CD4-positive, alpha-beta T cell (primary cell): ENCODE measurements around the gene CLRN1. TPM values are rescaled to one million over a fixed set of nuclear protein-coding genes. Genes with fewer than 3 reads are reported as not detected.

Experiments
- ATAC-seq: fragments of 200-7000 bp; cut with Tn5 transposase; one replicate; pipeline ENCODE4 v1.10.0; 2022; ENCODE audit warnings: mild to moderate bottlenecking; ENCODE audit not compliant: poor library complexity
- CTCF ChIA-PET: fragments of 350-600 bp; sonication (Branson Sonifier 250); formaldehyde crosslinking; loops from one replicate; lab custom pipeline; 2021; ENCODE audit warnings: antibody characterized with exemption, inconsistent platforms; lab: Charles Lee
- POLR2A ChIA-PET: fragments of 350-600 bp; sonication (Branson Sonifier 250); formaldehyde crosslinking; loops from one replicate; lab custom pipeline; 2021; ENCODE audit warnings: antibody characterized with exemption, inconsistent platforms; lab: Charles Lee
- DNase-seq, 14 experiments: peaks; one replicate each; pipeline ENCODE4 v3.0.0-alpha.2; 2013 to 2020; ENCODE audit warnings: mixed read lengths in 2 of 14
- H3K27ac ChIP-seq, 2 donors: one replicate each; pipeline versions ENCODE4 v1.5.1 to v1.7.0; 2013; ENCODE audit warnings: low read length in 2 of 2, low read depth in 1 of 2, mild to moderate bottlenecking in 1 of 2
- H3K27me3 ChIP-seq, 2 experiments: 1 replicate in 1 of 2; 2 replicates in 1 of 2; pipeline versions ENCODE4 v1.6.1 to v1.7.0; 2013; ENCODE audit warnings: low read length in 2 of 2, control low read depth in 1 of 2, mild to moderate bottlenecking in 1 of 2, moderate library complexity in 1 of 2; ENCODE audit not compliant: insufficient read depth in 2 of 2, control insufficient read depth in 1 of 2
- H3K36me3 ChIP-seq: one replicate; pipeline ENCODE4 v1.6.1; 2013; ENCODE audit warnings: low read length, control low read depth; ENCODE audit not compliant: insufficient read depth
- H3K4me1 ChIP-seq: one replicate; pipeline ENCODE4 v1.6.1; 2013; ENCODE audit warnings: low read length, control low read depth; ENCODE audit not compliant: insufficient read depth
- H3K4me3 ChIP-seq: one replicate; pipeline ENCODE4 v1.5.1; 2013; ENCODE audit warnings: mild to moderate bottlenecking, low read length, moderate library complexity
- H3K9me3 ChIP-seq, 2 experiments: 1 replicate in 1 of 2; 2 replicates in 1 of 2; pipeline versions ENCODE4 v1.6.1 to v1.7.0; 2013; ENCODE audit warnings: low read length in 2 of 2, mild to moderate bottlenecking in 2 of 2, control low read depth in 1 of 2, moderate library complexity in 1 of 2; ENCODE audit not compliant: control insufficient read depth in 1 of 2, insufficient read depth in 1 of 2
- H3K27ac Mint-ChIP-seq: one replicate; pipeline ENCODE4 v1.8.0; 2020; ENCODE audit warnings: mixed read lengths
- H3K27me3 Mint-ChIP-seq: one replicate; pipeline ENCODE4 v1.8.0; 2021; ENCODE audit warnings: mixed read lengths
- H3K36me3 Mint-ChIP-seq: one replicate; pipeline ENCODE4 v1.8.0; 2021; ENCODE audit warnings: low read depth, mixed read lengths
- H3K4me1 Mint-ChIP-seq: one replicate; pipeline ENCODE4 v1.8.0; 2021; ENCODE audit warnings: low read depth, mixed read lengths
- H3K4me3 Mint-ChIP-seq: one replicate; pipeline ENCODE4 v1.8.0; 2020; ENCODE audit warnings: mild to moderate bottlenecking, mixed read lengths
- H3K9me3 Mint-ChIP-seq: one replicate; pipeline ENCODE4 v1.8.0; 2020; ENCODE audit warnings: mixed read lengths
- CTCF ChIP-seq: fragments of 200-600 bp; IDR thresholded peaks from one replicate; pipeline ENCODE4 v1.8.0; 2022; ENCODE audit warnings: antibody characterized with exemption, mild to moderate bottlenecking
- intact Hi-C, 2 experiments: fragments of 100-400 bp; cut with DNase I in 1 of 2; cut with micrococcal nuclease in 1 of 2; formaldehyde crosslinking; loops; one replicate each; pipeline versions ENCODE4 v1.15.1 to v1.9.0; 2023 to 2025; cut with DNase I, micrococcal nuclease
- total RNA-seq, 174 experiments: library from RNA in 2 of 174; stranded (reverse) in 2 of 174; gene quantifications; one replicate each; pipeline ENCODE4 v1.2.3 and lab custom pipeline; 2021 to 2026

The CLRN1 gene
- total RNA-seq, 2 experiments from 2014 or later, result not detected

GRCh38 chr3:150890831-150891230, 81.7 kb downstream of the CLRN1 start:
- Mint-ChIP-seq H3K4me3 (no peak overlapping the region), H3K9me3 (peaks cover 2% of the 10 kb centered on the region), H3K36me3 (no peaks in the 10 kb centered on the region), H3K4me1 (no peaks in the 10 kb centered on the region), H3K27me3 (peaks cover 20% of the 10 kb centered on the region), H3K27ac (no peak overlapping the region)
- ChIA-PET CTCF (no interaction called here), POLR2A (no interaction called here)
- H3K27ac ChIP-seq, result no peak overlapping the region
- H3K4me1 ChIP-seq, result no peaks in the 10 kb centered on the region
- no peaks in the 10 kb centered on the region for H3K36me3 ChIP-seq
- H3K27me3 ChIP-seq, result peaks cover 0 to 2% of the 10 kb centered on the region in 2 experiments
- DNase-seq (no peak), ATAC-seq (no peak)
- no peak for TF ChIP-seq CTCF
- H3K4me3 ChIP-seq, result no peak overlapping the region
- intact Hi-C loops, result no loop called here
- H3K9me3 ChIP-seq, result no peaks in the 10 kb centered on the region

GRCh38 chr3:150890295-150890694, 82.2 kb downstream of the CLRN1 start:
- no peaks in the 10 kb centered on the region for H3K9me3 ChIP-seq
- intact Hi-C loops, result no loop called here
- no peak overlapping the region for H3K27ac Mint-ChIP-seq
- ChIA-PET CTCF (no interaction called here), POLR2A (no interaction called here)
- H3K4me3 ChIP-seq, result no peak overlapping the region
- no peaks in the 10 kb centered on the region for H3K4me1 ChIP-seq
- H3K27ac ChIP-seq, result no peak overlapping the region
- no peak for TF ChIP-seq CTCF
- H3K4me1 Mint-ChIP-seq, result no peaks in the 10 kb centered on the region
- H3K9me3 Mint-ChIP-seq, result peaks cover 2% of the 10 kb centered on the region
- H3K27me3 ChIP-seq, result peaks cover 0 to 2% of the 10 kb centered on the region in 2 experiments
- no peaks in the 10 kb centered on the region for H3K36me3 ChIP-seq
- no peak overlapping the region for H3K4me3 Mint-ChIP-seq
- ATAC-seq, result no peak
- peaks cover 20% of the 10 kb centered on the region for H3K27me3 Mint-ChIP-seq
- H3K36me3 Mint-ChIP-seq, result no peaks in the 10 kb centered on the region
- peak in 2 of 14 experiments; percentile 28 to 31 for DNase-seq

GRCh38 chr3:150889106-150889505, 83.4 kb downstream of the CLRN1 start:
- Histone ChIP-seq H3K9me3 (no peaks in the 10 kb centered on the region), H3K4me1 (no peaks in the 10 kb centered on the region), H3K36me3 (no peaks in the 10 kb centered on the region), H3K27ac (no peak overlapping the region), H3K4me3 (no peak overlapping the region), H3K27me3 (peaks cover 0 to 2% of the 10 kb centered on the region in 2 experiments)
- intact Hi-C loops, result no loop called here
- Mint-ChIP-seq H3K9me3 (peaks cover 2% of the 10 kb centered on the region), H3K36me3 (no peaks in the 10 kb centered on the region), H3K4me3 (no peak overlapping the region), H3K27me3 (peaks cover 20% of the 10 kb centered on the region), H3K4me1 (no peaks in the 10 kb centered on the region), H3K27ac (no peak overlapping the region)
- no peak for ATAC-seq
- DNase-seq, result peak in 1 of 14 experiments; percentile 18
- POLR2A ChIA-PET, result no interaction called here
- TF ChIP-seq CTCF, result no peak
- CTCF ChIA-PET, result interaction anchor here (0.8 kb wide), 1 partner anchor 37 kb away, joined by 3 read pairs; no protein-coding TSS in a partner anchor
